CD4-positive, alpha-beta T cell (primary cell): ENCODE data around the gene ROBO2. TPM values are rescaled to one million over a fixed set of nuclear protein-coding genes. Genes with fewer than 3 reads are reported as not detected.

ENCODE experiments used
- ATAC-seq: fragments of 200-7000 bp; cut with Tn5 transposase; one replicate; pipeline ENCODE4 v1.10.0; 2022; ENCODE audit warnings: mild to moderate bottlenecking; ENCODE audit not compliant: poor library complexity
- CTCF ChIA-PET: fragments of 350-600 bp; sonication (Branson Sonifier 250); formaldehyde crosslinking; loops from one replicate; lab custom pipeline; 2021; ENCODE audit warnings: antibody characterized with exemption, inconsistent platforms; lab: Charles Lee
- POLR2A ChIA-PET: fragments of 350-600 bp; sonication (Branson Sonifier 250); formaldehyde crosslinking; loops from one replicate; lab custom pipeline; 2021; ENCODE audit warnings: antibody characterized with exemption, inconsistent platforms; lab: Charles Lee
- DNase-seq, 14 experiments: peaks; one replicate each; pipeline ENCODE4 v3.0.0-alpha.2; 2013 to 2020; ENCODE audit warnings: mixed read lengths in 2 of 14
- H3K27ac ChIP-seq, 2 donors: one replicate each; pipeline versions ENCODE4 v1.5.1 to v1.7.0; 2013; ENCODE audit warnings: low read length in 2 of 2, low read depth in 1 of 2, mild to moderate bottlenecking in 1 of 2
- H3K27me3 ChIP-seq, 2 experiments: 1 replicate in 1 of 2; 2 replicates in 1 of 2; pipeline versions ENCODE4 v1.6.1 to v1.7.0; 2013; ENCODE audit warnings: low read length in 2 of 2, control low read depth in 1 of 2, mild to moderate bottlenecking in 1 of 2, moderate library complexity in 1 of 2; ENCODE audit not compliant: insufficient read depth in 2 of 2, control insufficient read depth in 1 of 2
- H3K36me3 ChIP-seq: one replicate; pipeline ENCODE4 v1.6.1; 2013; ENCODE audit warnings: low read length, control low read depth; ENCODE audit not compliant: insufficient read depth
- H3K4me1 ChIP-seq: one replicate; pipeline ENCODE4 v1.6.1; 2013; ENCODE audit warnings: low read length, control low read depth; ENCODE audit not compliant: insufficient read depth
- H3K4me3 ChIP-seq: one replicate; pipeline ENCODE4 v1.5.1; 2013; ENCODE audit warnings: mild to moderate bottlenecking, low read length, moderate library complexity
- H3K9me3 ChIP-seq, 2 experiments: 1 replicate in 1 of 2; 2 replicates in 1 of 2; pipeline versions ENCODE4 v1.6.1 to v1.7.0; 2013; ENCODE audit warnings: low read length in 2 of 2, mild to moderate bottlenecking in 2 of 2, control low read depth in 1 of 2, moderate library complexity in 1 of 2; ENCODE audit not compliant: control insufficient read depth in 1 of 2, insufficient read depth in 1 of 2
- H3K27ac Mint-ChIP-seq: one replicate; pipeline ENCODE4 v1.8.0; 2020; ENCODE audit warnings: mixed read lengths
- H3K27me3 Mint-ChIP-seq: one replicate; pipeline ENCODE4 v1.8.0; 2021; ENCODE audit warnings: mixed read lengths
- H3K36me3 Mint-ChIP-seq: one replicate; pipeline ENCODE4 v1.8.0; 2021; ENCODE audit warnings: low read depth, mixed read lengths
- H3K4me1 Mint-ChIP-seq: one replicate; pipeline ENCODE4 v1.8.0; 2021; ENCODE audit warnings: low read depth, mixed read lengths
- H3K4me3 Mint-ChIP-seq: one replicate; pipeline ENCODE4 v1.8.0; 2020; ENCODE audit warnings: mild to moderate bottlenecking, mixed read lengths
- H3K9me3 Mint-ChIP-seq: one replicate; pipeline ENCODE4 v1.8.0; 2020; ENCODE audit warnings: mixed read lengths
- CTCF ChIP-seq: fragments of 200-600 bp; IDR thresholded peaks from one replicate; pipeline ENCODE4 v1.8.0; 2022; ENCODE audit warnings: antibody characterized with exemption, mild to moderate bottlenecking
- intact Hi-C, 2 experiments: fragments of 100-400 bp; cut with DNase I in 1 of 2; cut with micrococcal nuclease in 1 of 2; formaldehyde crosslinking; loops; one replicate each; pipeline versions ENCODE4 v1.15.1 to v1.9.0; 2023 to 2025; cut with DNase I, micrococcal nuclease
- total RNA-seq, 174 experiments: library from RNA in 2 of 174; stranded (reverse) in 2 of 174; gene quantifications; one replicate each; pipeline ENCODE4 v1.2.3 and lab custom pipeline; 2021 to 2026

Gene ROBO2
- total RNA-seq, 2 experiments from 2014 or later, result not detected

- CTCF ChIA-PET, result no interaction called here
- DNase-seq, result no peak
- no peak for TF ChIP-seq CTCF
- peaks cover 45% of the 10 kb centered on the region for H3K27me3 Mint-ChIP-seq
- POLR2A ChIA-PET, result no interaction called here
- Histone ChIP-seq H3K36me3 (no peaks in the 10 kb centered on the region), H3K27me3 (peaks cover 10 to 39% of the 10 kb centered on the region in 2 experiments), H3K27ac (no peak overlapping the region), H3K9me3 (peaks cover 10 to 19% of the 10 kb centered on the region in 2 experiments), H3K4me1 (no peaks in the 10 kb centered on the region), H3K4me3 (no peak overlapping the region)
- no peaks in the 10 kb centered on the region for H3K4me1 Mint-ChIP-seq
- H3K9me3 Mint-ChIP-seq, result peaks cover 13% of the 10 kb centered on the region
- H3K36me3 Mint-ChIP-seq, result no peaks in the 10 kb centered on the region
- no peak for ATAC-seq
- intact Hi-C loops, result no loop called here
- no peak overlapping the region for H3K4me3 Mint-ChIP-seq
- H3K27ac Mint-ChIP-seq, result no peak overlapping the region
Measured at GRCh38 chr3:77042343-77042742, 2.4 kb downstream of the ROBO2 start.

- DNase-seq (no peak), ATAC-seq (no peak)
- Mint-ChIP-seq H3K4me3 (no peak overlapping the region), H3K27me3 (peaks cover 40% of the 10 kb centered on the region), H3K36me3 (no peaks in the 10 kb centered on the region), H3K27ac (no peak overlapping the region), H3K4me1 (no peaks in the 10 kb centered on the region), H3K9me3 (peaks cover 13% of the 10 kb centered on the region)
- Histone ChIP-seq H3K4me3 (no peak overlapping the region), H3K36me3 (no peaks in the 10 kb centered on the region), H3K9me3 (peaks cover 10 to 23% of the 10 kb centered on the region in 2 experiments), H3K27me3 (peaks cover 10 to 38% of the 10 kb centered on the region in 2 experiments), H3K27ac (no peak overlapping the region), H3K4me1 (no peaks in the 10 kb centered on the region)
- ChIA-PET CTCF (no interaction called here), POLR2A (no interaction called here)
- intact Hi-C loops, result no loop called here
- TF ChIP-seq CTCF, result no peak
Measured at GRCh38 chr3:77042882-77043281, 3.0 kb downstream of the ROBO2 start.

- Histone ChIP-seq H3K27ac (no peak overlapping the region), H3K27me3 (peaks cover 0 to 14% of the 10 kb centered on the region in 2 experiments), H3K36me3 (no peaks in the 10 kb centered on the region), H3K4me1 (no peaks in the 10 kb centered on the region), H3K9me3 (peaks cover 4 to 5% of the 10 kb centered on the region in 2 experiments), H3K4me3 (no peak overlapping the region)
- Mint-ChIP-seq H3K4me1 (no peaks in the 10 kb centered on the region), H3K27ac (no peak overlapping the region), H3K9me3 (peaks cover 14% of the 10 kb centered on the region), H3K36me3 (no peaks in the 10 kb centered on the region), H3K27me3 (peaks cover 17% of the 10 kb centered on the region), H3K4me3 (no peak overlapping the region)
- DNase-seq, result no peak
- POLR2A ChIA-PET, result no interaction called here
- intact Hi-C loops, result no loop called here
- TF ChIP-seq CTCF, result no peak
- ATAC-seq, result no peak
- CTCF ChIA-PET, result no interaction called here
Measured at GRCh38 chr3:77045686-77046085, 5.8 kb downstream of the ROBO2 start.
